GM06990 (cell line): ENCODE measurements around the gene TBC1D4.

ENCODE experiments used
- DNase-seq: peaks from one replicate; pipeline ENCODE4 v3.0.0-alpha.2; 2011; ENCODE audit not compliant: insufficient read length; ENCODE audit errors: extremely low read depth
- H3K27me3 ChIP-seq: replicated peaks from 2 replicates; pipeline ENCODE4 v1.6.0; 2011; ENCODE audit warnings: low read length; ENCODE audit not compliant: control insufficient read depth, insufficient read depth
- H3K36me3 ChIP-seq: 2 replicates; pipeline ENCODE4 v1.5.1; 2011; ENCODE audit warnings: low read length; ENCODE audit not compliant: control insufficient read depth, insufficient read depth
- H3K4me3 ChIP-seq: replicated peaks from 2 replicates; pipeline ENCODE4 v1.5.1; 2011; ENCODE audit warnings: low read depth, mild to moderate bottlenecking, control low read depth, low read length
- CTCF ChIP-seq: IDR thresholded peaks from 2 replicates; pipeline ENCODE4 v1.5.1; 2011; ENCODE audit warnings: low read length, control low read depth, mild to moderate bottlenecking, inconsistent platforms; ENCODE audit not compliant: insufficient read depth, poor library complexity, severe bottlenecking

Gene TBC1D4

GRCh38 chr13:75482070-75482819 lies at the start of gene TBC1D4:
Gene TBC1D4 (minus strand): TSS chr13:75482169. CDS start chr13:75481767, 402 bp downstream.
- no peaks in the 10 kb centered on the region for H3K36me3 ChIP-seq
- DNase-seq = peak; percentile 89
- TF ChIP-seq CTCF = peak; percentile 89
- H3K4me3 ChIP-seq = peak within 1 kb of the TSS; percentile 85
- H3K27me3 ChIP-seq = no peaks in the 10 kb centered on the region; the same call in 1 of the 2 replicates

GRCh38 chr13:75530549-75530961 lies 48.6 kb upstream of the TBC1D4 start:
- DNase-seq = no peak
- H3K27me3 ChIP-seq = no peaks in the 10 kb centered on the region
- TF ChIP-seq CTCF = no peak
- H3K4me3 ChIP-seq = no peak overlapping the region
- H3K36me3 ChIP-seq = peaks cover 2% of the 10 kb centered on the region

- no peak for TF ChIP-seq CTCF
These were observed 40.0 kb upstream of the TBC1D4 start for GRCh38 chr13:75521956-75522355.

GRCh38 chr13:75518439-75519088 lies 36.6 kb upstream of the TBC1D4 start:
- H3K27me3 ChIP-seq = no peaks in the 10 kb centered on the region
- H3K4me3 ChIP-seq = no peak overlapping the region
- TF ChIP-seq CTCF = no peak
- no peaks in the 10 kb centered on the region for H3K36me3 ChIP-seq
- DNase-seq = no peak

More at GRCh38 chr13:75521956-75522355, 40.0 kb upstream of the TBC1D4 start:
- Histone ChIP-seq H3K4me3 (no peak overlapping the region), H3K27me3 (no peaks in the 10 kb centered on the region), H3K36me3 (no peaks in the 10 kb centered on the region; the same call in none of the 2 replicates)
- no peak for DNase-seq

GRCh38 chr13:75514080-75514995 lies 32.4 kb upstream of the TBC1D4 start:
- TF ChIP-seq CTCF = no peak
- Histone ChIP-seq H3K4me3 (no peak overlapping the region), H3K36me3 (no peaks in the 10 kb centered on the region), H3K27me3 (no peaks in the 10 kb centered on the region)
- DNase-seq = no peak
